Liver (tissue), 9 donors: ENCODE measurements around the gene CSMD2. TPM values are rescaled to one million over a fixed set of nuclear protein-coding genes. Genes with fewer than 3 reads are reported as not detected.

Source experiments
- DNase-seq: peaks from one replicate; pipeline ENCODE4 v3.0.0-alpha.2; 2017; ENCODE audit warnings: low spot score
- H3K27ac ChIP-seq, 2 donors: one replicate each; pipeline ENCODE4 v1.7.0; 2013; ENCODE audit warnings: inconsistent platforms in 2 of 2, low read length in 2 of 2, control low read depth in 1 of 2, low read depth in 1 of 2, mild to moderate bottlenecking in 1 of 2
- H3K27me3 ChIP-seq, 4 donors: one replicate each; pipeline versions ENCODE4 v1.6.1 to v1.7.0; 2013; ENCODE audit warnings: low read length in 3 of 4, inconsistent platforms in 1 of 4, mild to moderate bottlenecking in 1 of 4, moderate library complexity in 1 of 4; ENCODE audit not compliant: control insufficient read depth in 4 of 4, insufficient read depth in 4 of 4
- H3K36me3 ChIP-seq, 4 donors: one replicate each; pipeline versions ENCODE4 v1.6.1 to v1.7.0; 2013; ENCODE audit warnings: low read length in 3 of 4, mild to moderate bottlenecking in 3 of 4, low read depth in 1 of 4, moderate library complexity in 1 of 4; ENCODE audit not compliant: control insufficient read depth in 4 of 4, insufficient read depth in 3 of 4
- H3K4me1 ChIP-seq, 4 donors: one replicate each; pipeline versions ENCODE4 v1.6.1 to v1.7.0; 2013; ENCODE audit warnings: low read length in 3 of 4, mild to moderate bottlenecking in 3 of 4, moderate library complexity in 1 of 4; ENCODE audit not compliant: control insufficient read depth in 4 of 4, insufficient read depth in 4 of 4
- H3K4me3 ChIP-seq, 3 donors: one replicate each; pipeline versions ENCODE4 v1.6.1 to v1.7.0; 2013; ENCODE audit warnings: low read length in 3 of 3, control low read depth in 1 of 3, low read depth in 1 of 3, mild to moderate bottlenecking in 1 of 3
- H3K9ac ChIP-seq, 2 donors: one replicate each; pipeline ENCODE4 v1.7.0; 2013; ENCODE audit warnings: low read length in 2 of 2, mild to moderate bottlenecking in 2 of 2, moderate library complexity in 2 of 2, control low read depth in 1 of 2, low read depth in 1 of 2
- H3K9me3 ChIP-seq, 4 donors: one replicate each; pipeline versions ENCODE4 v1.6.1 to v1.7.0; 2013; ENCODE audit warnings: low read length in 3 of 4; ENCODE audit not compliant: control insufficient read depth in 4 of 4
- ATF3 ChIP-seq: IDR thresholded peaks from 2 replicates; pipeline ENCODE4 v1.6.1; 2016; ENCODE audit warnings: antibody characterized with exemption
- CTCF ChIP-seq: fragments of 150-350 bp; IDR thresholded peaks from 2 replicates; pipeline ENCODE4 v1.5.1; 2017; ENCODE audit warnings: improper control_type of control experiment, low read depth, low read length; ENCODE audit not compliant: missing input control
- EGR1 ChIP-seq, 2 donors: IDR thresholded peaks; 2 replicates each; pipeline ENCODE4 v1.6.1; 2016 to 2018; ENCODE audit warnings: antibody characterized with exemption in 2 of 2, low read depth in 2 of 2
- FOXA1 ChIP-seq: IDR thresholded peaks from 2 replicates; pipeline ENCODE4 v1.6.1; 2016; ENCODE audit warnings: antibody characterized with exemption
- FOXA2 ChIP-seq: IDR thresholded peaks from 2 replicates; pipeline ENCODE4 v1.6.1; 2016; ENCODE audit warnings: antibody characterized with exemption
- GABPA ChIP-seq, 2 donors: IDR thresholded peaks in 1 of 2; conservative IDR thresholded peaks in 1 of 2; 2 replicates each; pipeline ENCODE4 v1.6.1; 2016; ENCODE audit warnings: antibody characterized with exemption in 2 of 2, mild to moderate bottlenecking in 1 of 2, moderate library complexity in 1 of 2
- TAF1 ChIP-seq: conservative IDR thresholded peaks from 2 replicates; pipeline ENCODE4 v1.6.1; 2016; ENCODE audit warnings: antibody characterized with exemption, mild to moderate bottlenecking
- ZBTB33 ChIP-seq: IDR thresholded peaks from 2 replicates; pipeline ENCODE4 v1.6.1; 2016; ENCODE audit warnings: antibody characterized with exemption
- WGBS: extraction: QIAGEN DNeasy Blood & Tissue Kit; methylation state at CpG from one replicate; pipeline ENCODE4 v1.1.7; 2013; 5-methylcytosine and 5-hydroxymethylcytosine counted together
- polyA plus RNA-seq, 2 donors: library from polyadenylated mRNA; stranded (reverse) in 1 of 2; unstranded in 1 of 2; fragments of 200-250 nt in 1 of 2; fragments of >200 nt in 1 of 2; fragmentation: Nextera tagmentation in 1 of 2; extraction: Ambion mirVana in 1 of 2; gene quantifications; one replicate each; pipeline versions ENCODE4 v1.2.1 to v1.2.3, GENCODE V29; 2013 to 2015
- total RNA-seq, 2 donors: library from RNA; depleted of rRNA; stranded (reverse); fragments of >200 nt; gene quantifications; one replicate each; pipeline ENCODE4 v1.2.3, GENCODE V29; 2014
- TF ChIP-seq, protein P1 (sequence below): IDR thresholded peaks from 2 replicates; pipeline ENCODE4 v1.6.1; 2016; ENCODE audit warnings: antibody characterized with exemption, mild to moderate bottlenecking
- TF ChIP-seq, protein P2 (sequence below): IDR thresholded peaks from 2 replicates; pipeline ENCODE4 v1.6.1; 2016; ENCODE audit warnings: antibody characterized with exemption
- donor health status: healthy.
- donor health status: healthy.
- donor health status: healthy.
- donor health status: healthy.
- donor health status: healthy.

Gene CSMD2
- total and polyA plus RNA-seq, 4 donors: 0.08 to 0.09 TPM; not detected in 2

DNA sequence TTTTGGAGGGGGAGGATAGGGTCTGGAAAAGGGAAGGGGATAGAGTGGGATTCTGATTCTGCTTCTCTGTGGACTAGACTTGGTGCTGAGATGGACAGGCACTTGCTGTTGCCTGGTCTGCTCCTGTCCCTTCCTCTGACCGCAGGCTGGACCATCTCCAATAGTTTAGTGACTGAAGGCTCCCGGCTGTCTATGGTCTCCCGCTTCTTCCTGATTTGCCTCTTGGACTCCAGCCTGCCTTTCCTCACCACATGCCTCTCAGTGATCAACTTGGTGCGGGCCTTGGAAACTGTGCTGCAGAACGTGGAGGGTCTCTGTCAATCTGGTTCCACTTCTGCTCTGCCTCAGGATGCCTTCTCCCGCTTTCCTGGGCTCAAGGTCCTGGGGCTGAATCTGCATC is 698.9 kb downstream of the CSMD2 start:
- 69% methylated on average over 6 of the region's 6 CpGs for WGBS
- H3K27ac ChIP-seq: no peak overlapping the region
- DNase-seq: no peak
- peaks cover 0 to 4% (median 3%) of the 10 kb centered on the region in 4 donors for H3K4me1 ChIP-seq
- H3K9me3 ChIP-seq: no peaks in the 10 kb centered on the region
- no peak overlapping the region for H3K4me3 ChIP-seq
- TF ChIP-seq GABPA (IDR thresholded peaks at IDR 0.05 in 1 of 2, conservative IDR thresholded peaks at IDR 0.05 in 1 of 2): no peak
- TF ChIP-seq, protein P1, sequence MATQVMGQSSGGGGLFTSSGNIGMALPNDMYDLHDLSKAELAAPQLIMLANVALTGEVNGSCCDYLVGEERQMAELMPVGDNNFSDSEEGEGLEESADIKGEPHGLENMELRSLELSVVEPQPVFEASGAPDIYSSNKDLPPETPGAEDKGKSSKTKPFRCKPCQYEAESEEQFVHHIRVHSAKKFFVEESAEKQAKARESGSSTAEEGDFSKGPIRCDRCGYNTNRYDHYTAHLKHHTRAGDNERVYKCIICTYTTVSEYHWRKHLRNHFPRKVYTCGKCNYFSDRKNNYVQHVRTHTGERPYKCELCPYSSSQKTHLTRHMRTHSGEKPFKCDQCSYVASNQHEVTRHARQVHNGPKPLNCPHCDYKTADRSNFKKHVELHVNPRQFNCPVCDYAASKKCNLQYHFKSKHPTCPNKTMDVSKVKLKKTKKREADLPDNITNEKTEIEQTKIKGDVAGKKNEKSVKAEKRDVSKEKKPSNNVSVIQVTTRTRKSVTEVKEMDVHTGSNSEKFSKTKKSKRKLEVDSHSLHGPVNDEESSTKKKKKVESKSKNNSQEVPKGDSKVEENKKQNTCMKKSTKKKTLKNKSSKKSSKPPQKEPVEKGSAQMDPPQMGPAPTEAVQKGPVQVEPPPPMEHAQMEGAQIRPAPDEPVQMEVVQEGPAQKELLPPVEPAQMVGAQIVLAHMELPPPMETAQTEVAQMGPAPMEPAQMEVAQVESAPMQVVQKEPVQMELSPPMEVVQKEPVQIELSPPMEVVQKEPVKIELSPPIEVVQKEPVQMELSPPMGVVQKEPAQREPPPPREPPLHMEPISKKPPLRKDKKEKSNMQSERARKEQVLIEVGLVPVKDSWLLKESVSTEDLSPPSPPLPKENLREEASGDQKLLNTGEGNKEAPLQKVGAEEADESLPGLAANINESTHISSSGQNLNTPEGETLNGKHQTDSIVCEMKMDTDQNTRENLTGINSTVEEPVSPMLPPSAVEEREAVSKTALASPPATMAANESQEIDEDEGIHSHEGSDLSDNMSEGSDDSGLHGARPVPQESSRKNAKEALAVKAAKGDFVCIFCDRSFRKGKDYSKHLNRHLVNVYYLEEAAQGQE: peak; percentile 26
- H3K9ac ChIP-seq: no peak overlapping the region
- no peaks in the 10 kb centered on the region for H3K27me3 ChIP-seq
- H3K36me3 ChIP-seq: no peaks in the 10 kb centered on the region

DNA sequence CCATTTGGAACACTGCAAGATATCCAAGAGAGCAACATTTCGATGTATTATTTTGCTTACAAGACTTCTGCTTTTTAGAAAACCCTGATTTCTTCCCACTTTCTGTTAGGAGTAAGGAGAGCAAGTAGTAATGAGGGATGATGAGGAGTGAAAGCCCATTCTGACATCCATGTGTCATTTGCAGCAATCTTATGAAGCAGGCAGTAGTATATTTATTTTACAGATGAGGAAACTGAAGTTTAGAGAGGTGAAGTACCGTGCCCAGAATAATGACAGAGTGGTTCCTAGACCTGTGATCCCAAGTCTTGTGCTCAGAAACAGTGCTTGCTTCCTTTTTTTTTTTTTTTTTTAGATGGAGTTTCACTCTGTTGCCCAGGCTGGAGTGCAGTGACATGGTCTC is 699.7 kb downstream of the CSMD2 start:
- Histone ChIP-seq H3K9me3 (no peaks in the 10 kb centered on the region), H3K36me3 (no peaks in the 10 kb centered on the region), H3K27me3 (no peaks in the 10 kb centered on the region), H3K27ac (no peak overlapping the region), H3K9ac (no peak overlapping the region), H3K4me3 (no peak overlapping the region), H3K4me1 (peaks cover 0 to 4% (median 1%) of the 10 kb centered on the region in 4 donors)
- DNase-seq: no peak
- no peak for TF ChIP-seq ZBTB33
- TF ChIP-seq, protein P2, sequence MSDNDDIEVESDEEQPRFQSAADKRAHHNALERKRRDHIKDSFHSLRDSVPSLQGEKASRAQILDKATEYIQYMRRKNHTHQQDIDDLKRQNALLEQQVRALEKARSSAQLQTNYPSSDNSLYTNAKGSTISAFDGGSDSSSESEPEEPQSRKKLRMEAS: no peak
- TF ChIP-seq, protein P1: no peak
- TF ChIP-seq FOXA1: no peak
- TF ChIP-seq FOXA2: no peak
- TF ChIP-seq CTCF: no peak
- no peak for TF ChIP-seq TAF1
- no peak for TF ChIP-seq EGR1 (IDR thresholded peaks at IDR 0.05; ENCODE audit: low read depth in 2 of 2)
- no peak for TF ChIP-seq ATF3
- 87% methylated on average over 2 of the region's 2 CpGs for WGBS
